Endothelial cell of umbilical vein (primary cell): ENCODE results near the gene KCNJ15. TPM values are rescaled to one million over a fixed set of nuclear protein-coding genes. Genes with fewer than 3 reads are reported as not detected.

Experiments
- BruUV-seq: library from RNA; stranded (reverse); fragments of 400-500 nt; replicated peaks from 2 replicates; lab custom pipeline; 2021; lab: Mats Ljungman, UMichigan
- CTCF ChIA-PET: fragments of 300-600, 350-600 bp; sonication (Branson Sonifier 250); formaldehyde crosslinking; loops from one replicate; lab custom pipeline; 2021; ENCODE audit warnings: antibody characterized with exemption, inconsistent platforms; lab: Charles Lee
- POLR2A ChIA-PET: fragments of 300-600, 350-600 bp; sonication (Branson Sonifier 250); formaldehyde crosslinking; loops from one replicate; lab custom pipeline; 2021; ENCODE audit warnings: antibody characterized with exemption, inconsistent platforms; lab: Charles Lee
- DNase-seq: peaks from one replicate; pipeline ENCODE4 v3.0.0-alpha.2; 2011; ENCODE audit warnings: low read depth, low spot score
- FAIRE-seq: peaks from 2 replicates; lab custom pipeline; 2011; peaks lifted over from hg19 to GRCh38; lab: Jason Lieb, UNC
- H2AFZ ChIP-seq: 2 replicates; pipeline ENCODE4 v1.6.0; 2012; ENCODE audit warnings: low read depth, low read length, control low read depth, inconsistent platforms
- H3K27ac ChIP-seq: 2 replicates; pipeline ENCODE4 v1.5.1; 2011; ENCODE audit warnings: low read depth, mild to moderate bottlenecking, control low read depth, low read length, moderate library complexity; ENCODE audit not compliant: insufficient read depth
- H3K27me3 ChIP-seq, 2 experiments: 2 replicates each; pipeline versions ENCODE4 v1.6.0 to v1.6.1; 2011; ENCODE audit warnings: low read length in 2 of 2, mixed read lengths in 1 of 2; ENCODE audit not compliant: control insufficient read depth in 2 of 2, insufficient read depth in 2 of 2
- H3K36me3 ChIP-seq, 2 experiments: 2 replicates in 1 of 2; 3 replicates in 1 of 2; pipeline ENCODE4 v1.5.1; 2011; ENCODE audit warnings: low read length in 2 of 2, mild to moderate bottlenecking in 1 of 2, moderate library complexity in 1 of 2; ENCODE audit not compliant: control insufficient read depth in 2 of 2, insufficient read depth in 2 of 2; ENCODE audit errors: extremely low read depth in 1 of 2
- H3K4me1 ChIP-seq: 3 replicates; pipeline ENCODE4 v1.5.1; 2011; ENCODE audit warnings: mild to moderate bottlenecking, low read length; ENCODE audit not compliant: control insufficient read depth, insufficient read depth; ENCODE audit errors: extremely low read depth
- H3K4me2 ChIP-seq: 2 replicates; pipeline ENCODE4 v1.6.1; 2011; ENCODE audit warnings: low read length, control low read depth, mixed read lengths; ENCODE audit not compliant: insufficient read depth
- H3K4me3 ChIP-seq, 3 experiments: fragments of 200-600 bp in 1 of 3; sonication (generic), shearing (Covaris generic) in 1 of 3; replicated peaks in 1 of 3; 2 replicates each; pipeline ENCODE4 v1.5.1; 2011 to 2016; ENCODE audit warnings: control low read depth in 3 of 3, low read length in 3 of 3, mild to moderate bottlenecking in 2 of 3, inconsistent platforms in 1 of 3, low read depth in 1 of 3, moderate library complexity in 1 of 3; ENCODE audit not compliant: insufficient read depth in 1 of 3
- H3K79me2 ChIP-seq: 2 replicates; pipeline ENCODE4 v1.6.0; 2012; ENCODE audit warnings: low read length, inconsistent platforms; ENCODE audit not compliant: control insufficient read depth, insufficient read depth
- H3K9ac ChIP-seq: replicated peaks from 2 replicates; pipeline ENCODE3; 2011; ENCODE audit warnings: low read length, control low read depth; ENCODE audit not compliant: insufficient read depth; ENCODE audit errors: extremely low read depth
- H3K9me1 ChIP-seq: replicated peaks from 3 replicates; pipeline ENCODE4 v1.6.0; 2011; ENCODE audit warnings: mild to moderate bottlenecking, low read length; ENCODE audit not compliant: control insufficient read depth, insufficient read depth; ENCODE audit errors: extremely low read depth
- H3K9me3 ChIP-seq: replicated peaks from 2 replicates; pipeline ENCODE4 v1.5.1; 2012; ENCODE audit warnings: low read length, inconsistent platforms; ENCODE audit not compliant: control insufficient read depth, insufficient read depth
- H4K20me1 ChIP-seq: replicated peaks from 2 replicates; pipeline ENCODE3; 2011; ENCODE audit warnings: mild to moderate bottlenecking, low read length; ENCODE audit not compliant: control insufficient read depth, insufficient read depth; ENCODE audit errors: extremely low read depth
- CTCF ChIP-seq, 2 donors: IDR thresholded peaks; 1 replicate in 1 of 2; 2 replicates in 1 of 2; pipeline ENCODE4 v1.5.1; 2011; ENCODE audit warnings: low read length in 2 of 2, mild to moderate bottlenecking in 2 of 2, moderate library complexity in 2 of 2, control low read depth in 1 of 2, inconsistent platforms in 1 of 2, low read depth in 1 of 2; ENCODE audit not compliant: insufficient read depth in 1 of 2; ENCODE audit errors: extremely low read depth in 1 of 2
- EZH2 ChIP-seq: IDR thresholded peaks from 2 replicates; pipeline ENCODE4 v1.6.1; 2012; ENCODE audit warnings: borderline replicate concordance, low read depth, mild to moderate bottlenecking, moderate library complexity, low read length, inconsistent platforms; ENCODE audit not compliant: severe bottlenecking
- FOS ChIP-seq: IDR thresholded peaks from 2 replicates; pipeline ENCODE4 v1.6.1; 2011; ENCODE audit warnings: mild to moderate bottlenecking, low read length, moderate library complexity, borderline replicate concordance; ENCODE audit not compliant: insufficient read depth
- GATA2 ChIP-seq: IDR thresholded peaks from 2 replicates; pipeline ENCODE4 v1.7.0; 2011; ENCODE audit warnings: low read depth, mild to moderate bottlenecking, moderate library complexity, mixed read lengths, low read length; ENCODE audit not compliant: insufficient read length, insufficient read depth
- JUN ChIP-seq: IDR thresholded peaks from 2 replicates; pipeline ENCODE4 v1.6.1; 2011; ENCODE audit warnings: borderline replicate concordance, low read depth; ENCODE audit not compliant: insufficient read length, insufficient read depth
- MAX ChIP-seq: IDR thresholded peaks from 2 replicates; pipeline ENCODE4 v1.6.1; 2011; ENCODE audit not compliant: insufficient read depth, insufficient read length
- MYC ChIP-seq: IDR thresholded peaks from one replicate; pipeline ENCODE4 v1.6.1; 2011; ENCODE audit warnings: mild to moderate bottlenecking, low read depth, low read length
- POLR2A ChIP-seq: IDR thresholded peaks from 2 replicates; pipeline ENCODE4 v1.6.1; 2012; ENCODE audit warnings: low read depth, mild to moderate bottlenecking, control low read depth, low read length
- POLR2AphosphoS5 ChIP-seq: IDR thresholded peaks from 2 replicates; pipeline ENCODE4 v1.6.1; 2012; ENCODE audit warnings: low read depth, mild to moderate bottlenecking, control low read depth, low read length, moderate library complexity; ENCODE audit not compliant: insufficient read depth
- dilution Hi-C: fragments of 300-500 bp; cut with MboI; formaldehyde crosslinking; loops from one replicate; pipeline ENCODE4 v1.15.0; 2019; ENCODE audit warnings: low sequenced_read_pairs; ENCODE audit not compliant: extremely low pct_ligation_motif_present
- intact Hi-C: fragments of 100-400 bp; cut with micrococcal nuclease; formaldehyde crosslinking; loops from one replicate; pipeline ENCODE4 v1.10.0; 2022
- polyA plus RNA-seq, 4 experiments: library from polyadenylated mRNA; depleted of rRNA in 3 of 4; stranded (reverse) in 3 of 4; unstranded in 1 of 4; fragments of >200 nt; gene quantifications; 2 replicates each; pipeline versions ENCODE4 v1.2.1 to v1.2.3, GENCODE V29; 2011 to 2012; ENCODE audit warnings: missing spikeins in 1 of 4
- total RNA-seq: library from RNA; stranded (reverse); gene quantifications from 2 replicates; pipeline ENCODE4 v1.2.3, GENCODE V29; 2021

KCNJ15 gene
- total and polyA plus RNA-seq, 2 donors (not counting 3 experiments of a cell fraction or from before 2014, with no cell fraction given), result 1.4 to 1.5 TPM

GRCh38 chr21:38280867-38281266, 24.1 kb downstream of the KCNJ15 start:
- Histone ChIP-seq H3K9me1 (no peaks in the 10 kb centered on the region), H3K9me3 (no peaks in the 10 kb centered on the region), H3K27me3 (peaks cover 0 to 10% of the 10 kb centered on the region in 2 experiments), H3K27ac (no peak overlapping the region), H2AFZ (no peak overlapping the region), H3K9ac (no peak overlapping the region), H3K4me2 (no peak overlapping the region), H3K79me2 (no peaks in the 10 kb centered on the region), H4K20me1 (no peaks in the 10 kb centered on the region), H3K4me3 (no peak overlapping the region), H3K4me1 (peaks cover 12% of the 10 kb centered on the region), H3K36me3 (no peaks in the 10 kb centered on the region)
- FAIRE-seq (no peak), DNase-seq (no peak)
- TF ChIP-seq POLR2A, result no peak
- TF ChIP-seq MAX, result no peak
- TF ChIP-seq JUN, result no peak
- CTCF ChIA-PET, result interaction anchor here (0.8 to 1.8 kb wide), 2 partner anchors 61 to 71 kb away, joined by 3 to 4 read pairs; no protein-coding TSS in a partner anchor
- BruUV-seq, result no TSS peak
- POLR2A ChIA-PET, result no interaction called here
- intact Hi-C loops, result no loop called here
- dilution Hi-C loops, result no loop called here

GRCh38 chr21:38282921-38283320, 26.1 kb downstream of the KCNJ15 start:
- Histone ChIP-seq H3K4me2 (no peak overlapping the region), H3K79me2 (no peaks in the 10 kb centered on the region), H3K9me1 (no peaks in the 10 kb centered on the region), H3K27ac (no peak overlapping the region), H3K4me1 (peaks cover 3% of the 10 kb centered on the region), H2AFZ (no peak overlapping the region), H3K27me3 (peaks cover 0 to 10% of the 10 kb centered on the region in 2 experiments), H3K36me3 (no peaks in the 10 kb centered on the region), H3K4me3 (no peak overlapping the region), H3K9ac (no peak overlapping the region), H3K9me3 (no peaks in the 10 kb centered on the region), H4K20me1 (no peaks in the 10 kb centered on the region)
- ChIA-PET POLR2A (no interaction called here), CTCF (interaction anchor here (1.0 kb wide), 1 partner anchor 11 kb away, joined by 3 read pairs; no protein-coding TSS in a partner anchor)
- no TSS peak for BruUV-seq
- dilution Hi-C loops, result no loop called here
- no peak for DNase-seq
- TF ChIP-seq POLR2AphosphoS5, result no peak
- no peak for TF ChIP-seq CTCF (IDR thresholded peaks at IDR 0.05; ENCODE audit: extremely low read depth in 1 of 2, insufficient read depth in 1 of 2, low read depth in 1 of 2, low read length in 2 of 2)
- no peak for TF ChIP-seq MAX
- TF ChIP-seq GATA2, result no peak
- no peak for TF ChIP-seq EZH2
- no peak for TF ChIP-seq FOS
- TF ChIP-seq JUN, result no peak
- no peak for TF ChIP-seq MYC
- no peak for TF ChIP-seq POLR2A
- no peak for FAIRE-seq
- intact Hi-C loops, result no loop called here
